H1 (cell line): ENCODE results near the gene REPIN1. TPM values are rescaled to one million over a fixed set of nuclear protein-coding genes. Genes with fewer than 3 reads are reported as not detected.

Experiments
- CTCF ChIA-PET: fragments of 300-600 bp; sonication (Branson Sonifier 250); formaldehyde crosslinking; loops from one replicate; lab custom pipeline; 2021; ENCODE audit not compliant: partially characterized antibody; lab: Charles Lee
- POLR2A ChIA-PET: fragments of 300-600 bp; sonication (Branson Sonifier 250); formaldehyde crosslinking; loops from one replicate; lab custom pipeline; 2021; ENCODE audit warnings: inconsistent platforms; ENCODE audit not compliant: partially characterized antibody; lab: Charles Lee
- DNase-seq, 2 experiments: peaks; one replicate each; pipeline versions ENCODE4 v3.0.0 to v3.0.0-alpha.2; 2010 to 2022; ENCODE audit warnings: low spot score in 2 of 2, low read depth in 1 of 2, mixed read lengths in 1 of 2
- FAIRE-seq: peaks from 2 replicates; lab custom pipeline; 2011; peaks lifted over from hg19 to GRCh38; lab: Jason Lieb, UNC
- H2AFZ ChIP-seq: 2 replicates; pipeline ENCODE4 v1.8.1; 2012; ENCODE audit warnings: low read length, inconsistent platforms
- H2AK5ac ChIP-seq: 2 replicates; pipeline ENCODE4 v1.6.1; 2013; ENCODE audit warnings: low read depth, low read length
- H2BK120ac ChIP-seq: replicated peaks from 2 replicates; pipeline ENCODE3; 2013; ENCODE audit warnings: low read depth, low read length, inconsistent platforms
- H2BK12ac ChIP-seq: 2 replicates; pipeline ENCODE4 v1.6.1; 2013; ENCODE audit warnings: low read depth, low read length
- H2BK15ac ChIP-seq: 2 replicates; pipeline ENCODE4 v1.6.1; 2013; ENCODE audit warnings: low read length
- H2BK20ac ChIP-seq: 2 replicates; pipeline ENCODE4 v1.6.1; 2013; ENCODE audit warnings: low read length
- H2BK5ac ChIP-seq: 2 replicates; pipeline ENCODE4 v1.6.1; 2013; ENCODE audit warnings: low read depth, low read length
- H3K14ac ChIP-seq: 2 replicates; pipeline ENCODE4 v1.6.1; 2013; ENCODE audit warnings: inconsistent platforms; ENCODE audit not compliant: insufficient read length
- H3K18ac ChIP-seq: 2 replicates; pipeline ENCODE4 v1.6.1; 2013; ENCODE audit warnings: low read length; ENCODE audit errors: extremely low read depth
- H3K23ac ChIP-seq: 2 replicates; pipeline ENCODE4 v1.6.1; 2013; ENCODE audit warnings: inconsistent platforms; ENCODE audit not compliant: insufficient read length
- H3K23me2 ChIP-seq: 2 replicates; pipeline ENCODE4 v1.6.1; 2013; ENCODE audit warnings: low read depth, low read length
- H3K27ac ChIP-seq: 2 replicates; pipeline ENCODE4 v1.6.1; 2011; ENCODE audit warnings: low read depth, low read length, inconsistent platforms
- H3K27me3 ChIP-seq, 4 experiments: replicated peaks in 1 of 4; 1 replicate in 1 of 4; 2 replicates in 3 of 4; pipeline versions ENCODE4 v1.6.1 to v1.8.1; 2011 to 2013; ENCODE audit warnings: low read length in 3 of 4, mild to moderate bottlenecking in 3 of 4, inconsistent platforms in 2 of 4, mixed read lengths in 2 of 4, moderate library complexity in 1 of 4; ENCODE audit not compliant: control insufficient read depth in 3 of 4, insufficient read depth in 3 of 4; ENCODE audit errors: extremely low read depth in 1 of 4
- H3K36me3 ChIP-seq, 4 experiments: 2 replicates each; pipeline versions ENCODE4 v1.6.1 to v1.8.1; 2011 to 2013; ENCODE audit warnings: mild to moderate bottlenecking in 4 of 4, low read length in 3 of 4, moderate library complexity in 2 of 4, control low read depth in 1 of 4, inconsistent platforms in 1 of 4; ENCODE audit not compliant: insufficient read depth in 4 of 4, control insufficient read depth in 2 of 4
- H3K4ac ChIP-seq: replicated peaks from 2 replicates; pipeline ENCODE3; 2013; ENCODE audit warnings: low read length, low read depth, mixed read lengths, inconsistent platforms; ENCODE audit not compliant: insufficient read length
- H3K4me1 ChIP-seq, 4 experiments: replicated peaks in 1 of 4; 1 replicate in 1 of 4; 2 replicates in 3 of 4; pipeline versions ENCODE4 v1.6.1 to v1.8.1; 2011 to 2013; ENCODE audit warnings: low read length in 3 of 4, inconsistent platforms in 2 of 4, mixed read lengths in 1 of 4; ENCODE audit not compliant: insufficient read depth in 4 of 4, control insufficient read depth in 3 of 4
- H3K4me2 ChIP-seq, 2 experiments: 2 replicates each; pipeline versions ENCODE4 v1.6.1 to v1.8.1; 2011 to 2013; ENCODE audit warnings: low read depth in 2 of 2, low read length in 2 of 2, control low read depth in 1 of 2, inconsistent platforms in 1 of 2, mild to moderate bottlenecking in 1 of 2; ENCODE audit not compliant: insufficient read depth in 1 of 2
- H3K4me3 ChIP-seq, 4 experiments: fragments of 200-600, 300-600 bp in 1 of 4; sonication (generic), shearing (Covaris generic), sonication (Bioruptor Twin) in 1 of 4; 2 replicates each; pipeline versions ENCODE4 v1.5.1 to v1.8.1; 2011 to 2016; ENCODE audit warnings: low read length in 4 of 4, low read depth in 3 of 4, control low read depth in 2 of 4, inconsistent platforms in 2 of 4, mild to moderate bottlenecking in 2 of 4, mixed read lengths in 1 of 4, moderate library complexity in 1 of 4; ENCODE audit not compliant: insufficient read depth in 2 of 4; ENCODE audit errors: extremely low read depth in 1 of 4
- H3K56ac ChIP-seq: replicated peaks from 2 replicates; pipeline ENCODE3; 2013; ENCODE audit warnings: low read depth, mild to moderate bottlenecking, mixed read lengths, low read length, inconsistent platforms; ENCODE audit not compliant: insufficient read length
- H3K79me1 ChIP-seq: 2 replicates; pipeline ENCODE4 v1.6.1; 2013; ENCODE audit warnings: low read depth, low read length, control low read depth
- H3K79me2 ChIP-seq, 2 experiments: 2 replicates each; pipeline versions ENCODE4 v1.6.1 to v1.8.1; 2012 to 2013; ENCODE audit warnings: low read length in 2 of 2, mild to moderate bottlenecking in 2 of 2, inconsistent platforms in 1 of 2; ENCODE audit not compliant: insufficient read depth in 2 of 2, control insufficient read depth in 1 of 2
- H3K9ac ChIP-seq, 4 experiments: replicated peaks in 1 of 4; 1 replicate in 1 of 4; 2 replicates in 3 of 4; pipeline versions ENCODE4 v1.6.1 to v1.8.1; 2011 to 2013; ENCODE audit warnings: low read depth in 3 of 4, low read length in 3 of 4, control low read depth in 2 of 4, mild to moderate bottlenecking in 2 of 4, moderate library complexity in 2 of 4, inconsistent platforms in 1 of 4; ENCODE audit errors: extremely low read depth in 1 of 4
- H3K9me3 ChIP-seq, 2 experiments: 2 replicates each; pipeline versions ENCODE4 v1.6.1 to v1.8.1; 2012 to 2013; ENCODE audit warnings: mild to moderate bottlenecking in 2 of 2, moderate library complexity in 2 of 2, control low read depth in 1 of 2, inconsistent platforms in 1 of 2, low read depth in 1 of 2, low read length in 1 of 2, mixed read lengths in 1 of 2; ENCODE audit not compliant: insufficient read depth in 2 of 2
- H4K20me1 ChIP-seq, 2 experiments: replicated peaks in 1 of 2; 2 replicates each; pipeline versions ENCODE3 to v1.8.1; 2011 to 2013; ENCODE audit warnings: inconsistent platforms in 2 of 2, low read length in 2 of 2, mild to moderate bottlenecking in 1 of 2; ENCODE audit not compliant: insufficient read depth in 2 of 2, control insufficient read depth in 1 of 2
- H4K5ac ChIP-seq: 2 replicates; pipeline ENCODE4 v1.6.1; 2013; ENCODE audit warnings: low read length, low read depth, mixed read lengths, inconsistent platforms; ENCODE audit not compliant: insufficient read length
- H4K8ac ChIP-seq: 2 replicates; pipeline ENCODE4 v1.8.0; 2013; ENCODE audit warnings: mild to moderate bottlenecking, moderate library complexity, low read length, inconsistent platforms; ENCODE audit not compliant: insufficient read depth; ENCODE audit errors: extremely low read depth
- H4K91ac ChIP-seq: replicated peaks from 2 replicates; pipeline ENCODE3; 2013; ENCODE audit warnings: low read length, mixed read lengths, inconsistent platforms; ENCODE audit not compliant: insufficient read length
- ASH2L ChIP-seq: fragments of 200-600, 300-600 bp; sonication (generic); IDR thresholded peaks from one replicate; pipeline ENCODE4 v1.7.1; 2017; ENCODE audit warnings: low read length
- ATF3 ChIP-seq: IDR thresholded peaks from 2 replicates; pipeline ENCODE4 v1.6.1; 2011; ENCODE audit warnings: low read depth, mild to moderate bottlenecking, low read length; ENCODE audit not compliant: insufficient read depth
- BACH1 ChIP-seq: IDR thresholded peaks from 2 replicates; pipeline ENCODE4 v1.6.1; 2012; ENCODE audit warnings: low read length, improper control_type of control experiment
- CREB1 ChIP-seq: IDR thresholded peaks from 2 replicates; pipeline ENCODE4 v1.6.1; 2012; ENCODE audit warnings: inconsistent platforms
- PHF8 ChIP-seq: fragments of 200-600 bp; sonication (generic); conservative IDR thresholded peaks from 2 replicates; pipeline ENCODE4 v1.7.1; 2012; ENCODE audit warnings: low read depth, mild to moderate bottlenecking, inconsistent platforms, low read length, moderate library complexity
- POLR2AphosphoS5 ChIP-seq: IDR thresholded peaks from 2 replicates; pipeline ENCODE4 v1.6.1; 2011; ENCODE audit warnings: low read depth, low read length
- RXRA ChIP-seq: IDR thresholded peaks from 2 replicates; pipeline ENCODE4 v1.6.1; 2011; ENCODE audit warnings: low read depth, mild to moderate bottlenecking, low read length, moderate library complexity; ENCODE audit not compliant: insufficient read depth
- SAP30 ChIP-seq: fragments of 300-600 bp; sonication (generic); IDR thresholded peaks from 2 replicates; pipeline ENCODE4 v1.7.1; 2012; ENCODE audit warnings: low read length, moderate library complexity, mild to moderate bottlenecking, inconsistent platforms; ENCODE audit not compliant: insufficient read depth, insufficient replicate concordance
- WGBS, 2 experiments: shearing (Covaris generic) in 1 of 2; methylation state at CpG; one replicate each; pipeline versions ENCODE4 v1.1.6 to v1.1.7; 2013 to 2015; ENCODE audit warnings: low lambda C conversion rate in 2 of 2, mixed read lengths in 2 of 2, inconsistent platforms in 1 of 2, low coverage in 1 of 2, missing lambda C conversion rate in 1 of 2; ENCODE audit not compliant: insufficient replicate concordance in 2 of 2, insufficient coverage in 1 of 2, insufficient read length in 1 of 2; ENCODE audit errors: extremely low coverage in 1 of 2, missing lambda C conversion rate in 1 of 2; 5-methylcytosine and 5-hydroxymethylcytosine counted together
- polyA plus RNA-seq, 7 experiments: library from polyadenylated mRNA; depleted of rRNA in 3 of 7; stranded (reverse) in 5 of 7; unstranded in 2 of 7; fragments of >200 nt in 5 of 7; fragments of 200-250 nt in 2 of 7; gene quantifications; 1 replicate in 5 of 7; 2 replicates in 1 of 7; 4 replicates in 1 of 7; pipeline versions ENCODE4 v1.2.1 to v1.2.3, GENCODE V29; 2011 to 2013; ENCODE audit warnings: missing spikeins in 2 of 7, mixed read lengths in 2 of 7
- total RNA-seq: library from RNA; stranded (reverse); fragmentation: NEBNext Ultra II Directional; extraction: Animal tissue kit (Norgen Biotek cat#: 25700); gene quantifications from 2 replicates; pipeline ENCODE4 v1.2.1, GENCODE V29; 2021
- TF ChIP-seq, protein P1 (sequence below): IDR thresholded peaks from 2 replicates; pipeline ENCODE4 v1.6.1; 2011; ENCODE audit warnings: low read length, improper control_type of control experiment

REPIN1 gene
- total and polyA plus RNA-seq, 2 of the 8 experiments (the other 6 are each of a cell fraction or from before 2014, with no cell fraction given) = 98.6 to 125 TPM

- CTCF ChIA-PET = interaction anchor here (0.6 to 1.3 kb wide), 3 partner anchors 20 to 722 kb away, joined by 3 to 4 read pairs (median 3); no protein-coding TSS in a partner anchor
- H2BK20ac ChIP-seq = peak overlapping the region; percentile 98; the same call in 1 of the 2 replicates
- H3K4ac ChIP-seq = no peak overlapping the region
- peak overlapping the region; percentile 66; the same call in 1 of the 2 replicates for H2AK5ac ChIP-seq
- peak overlapping the region; percentile 70 for H4K91ac ChIP-seq
- 88% methylated on average over 18 of the region's 20 CpGs; no CpG with 5 or more reads in 1 of the 2 experiments for WGBS, 2 experiments
- no peak for FAIRE-seq
- peak overlapping the region; percentile 87; the same call in 1 of the 2 replicates for H2BK12ac ChIP-seq
- no peak overlapping the region for H3K4me3 ChIP-seq
- H4K8ac ChIP-seq = no peak overlapping the region
- H3K18ac ChIP-seq = 0 out of 2 replicates have a peak overlapping the region, but pooled peaks have one; percentile 54
- H3K9me3 ChIP-seq = no peaks in the 10 kb centered on the region
- no peak overlapping the region for H3K23ac ChIP-seq
- H2BK5ac ChIP-seq = peak overlapping the region; percentile 85
- peak overlapping the region; percentile 2 for H4K5ac ChIP-seq
- peaks cover 33 to 61% (median 44%) of the 10 kb centered on the region in 4 experiments for H3K4me1 ChIP-seq
- no peaks in the 10 kb centered on the region for H3K27me3 ChIP-seq
- no peaks in the 10 kb centered on the region for H4K20me1 ChIP-seq
- peak overlapping the region; percentile 20; the same call in 1 of the 2 replicates for H3K27ac ChIP-seq
- no peak overlapping the region for H3K56ac ChIP-seq
- H3K79me1 ChIP-seq = peaks cover 18% of the 10 kb centered on the region
- H2AFZ ChIP-seq = no peak overlapping the region
- H3K23me2 ChIP-seq = peaks cover 11% of the 10 kb centered on the region
- POLR2A ChIA-PET = interaction anchor here (1.0 to 9.0 kb wide), 4 partner anchors 9 to 47 kb away, joined by 3 to 170 read pairs (median 60); partner anchors contain the start of gene REPIN1
- DNase-seq = no peak
- H3K79me2 ChIP-seq = peaks cover 0 to 66% of the 10 kb centered on the region in 2 experiments
- no peak overlapping the region for H2BK120ac ChIP-seq
- no peak overlapping the region for H3K14ac ChIP-seq
- H2BK15ac ChIP-seq = peak overlapping the region; percentile 92; the same call in 1 of the 2 replicates
- peak overlapping the region; percentile 36 to 94; a peak in 3 of 4 replicates for H3K4me2 ChIP-seq
- peaks cover 0 to 15% (median 0%) of the 10 kb centered on the region in 4 experiments; a peak in 2 of 8 replicates for H3K36me3 ChIP-seq
- H3K9ac ChIP-seq = no peak overlapping the region; a peak in 1 of 7 replicates
- TF ChIP-seq CREB1 (no peak), PHF8 (no peak), BACH1 (no peak), POLR2AphosphoS5 (no peak), SAP30 (no peak), ASH2L (no peak), RXRA (no peak), ATF3 (no peak)
- TF ChIP-seq, protein P1, sequence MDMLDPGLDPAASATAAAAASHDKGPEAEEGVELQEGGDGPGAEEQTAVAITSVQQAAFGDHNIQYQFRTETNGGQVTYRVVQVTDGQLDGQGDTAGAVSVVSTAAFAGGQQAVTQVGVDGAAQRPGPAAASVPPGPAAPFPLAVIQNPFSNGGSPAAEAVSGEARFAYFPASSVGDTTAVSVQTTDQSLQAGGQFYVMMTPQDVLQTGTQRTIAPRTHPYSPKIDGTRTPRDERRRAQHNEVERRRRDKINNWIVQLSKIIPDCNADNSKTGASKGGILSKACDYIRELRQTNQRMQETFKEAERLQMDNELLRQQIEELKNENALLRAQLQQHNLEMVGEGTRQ = no peak
These were observed 13.7 kb downstream of the REPIN1 start for GRCh38 chr7:150382123-150382843.
